Measurements from ENCODE around the gene TPD52L1.

The TPD52L1 gene

GRCh38 chr6:125201961-125202729 lies 48.6 kb downstream of the TPD52L1 start:
- TF ChIP-seq REST (IDR thresholded peaks at IDR 0.05; ENCODE audit: insufficient read depth in 1 of 2, low read depth in 2 of 2, low read length in 2 of 2) (no peak), FOXP2 (optimal IDR thresholded peaks at IDR 0.05; ENCODE audit: borderline replicate concordance, extremely low read depth, extremely low read length, insufficient read depth) (no peak), SIN3A (IDR thresholded peaks at IDR 0.05; ENCODE audit: borderline replicate concordance, insufficient read depth, low read length) (no peak), POLR2AphosphoS5 (IDR thresholded peaks at IDR 0.05; ENCODE audit: low read depth, low read length) (no peak), TAF1 (IDR thresholded peaks at IDR 0.05; ENCODE audit: borderline replicate concordance, insufficient read depth, low read length) (no peak)

DNA sequence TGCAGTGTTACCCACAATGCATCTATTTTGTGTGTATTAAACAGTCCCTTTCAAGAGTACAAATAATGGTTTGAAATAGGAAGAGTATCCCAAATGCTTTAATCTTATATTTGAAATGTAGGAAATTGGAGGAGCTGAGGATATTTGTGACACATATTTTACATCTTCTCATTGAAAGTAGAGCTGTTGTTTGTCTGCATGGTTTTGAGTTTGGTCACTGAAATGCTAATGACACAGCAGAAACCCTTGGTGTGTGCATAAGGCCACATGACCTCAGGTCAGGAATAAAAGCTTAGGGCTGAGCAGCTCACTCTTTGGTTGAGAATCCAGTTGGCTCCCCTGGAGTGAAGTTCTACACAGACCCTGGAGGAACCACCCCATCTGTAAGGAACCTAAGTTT lies 49.8 kb downstream of the TPD52L1 start:
- TF ChIP-seq FOXP2 (optimal IDR thresholded peaks at IDR 0.05; ENCODE audit: borderline replicate concordance, extremely low read depth, extremely low read length, insufficient read depth) (no peak), TAF1 (IDR thresholded peaks at IDR 0.05; ENCODE audit: borderline replicate concordance, insufficient read depth, low read length) (no peak)

DNA sequence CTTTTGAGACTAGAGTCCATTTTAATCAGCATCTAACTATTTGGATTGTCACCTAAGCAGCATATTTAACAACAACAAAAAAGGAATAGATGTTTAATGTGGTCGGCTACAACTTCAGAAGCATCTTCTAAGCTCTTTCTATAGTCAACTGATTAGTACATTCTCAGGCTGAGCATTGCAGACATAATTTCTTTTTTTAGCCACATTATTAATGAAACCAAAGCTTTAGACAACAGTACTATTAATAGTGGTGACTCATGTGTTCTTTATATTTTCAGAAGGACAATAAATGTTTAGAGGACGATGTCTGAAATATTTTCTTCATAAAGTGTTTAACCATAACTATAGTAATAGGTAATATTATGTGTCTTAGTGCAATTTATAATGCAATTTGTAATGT lies 52.4 kb downstream of the TPD52L1 start:
- no peak for TF ChIP-seq POLR2AphosphoS5 (IDR thresholded peaks at IDR 0.05; ENCODE audit: low read depth, low read length)
- no peak for TF ChIP-seq TAF1 (IDR thresholded peaks at IDR 0.05; ENCODE audit: borderline replicate concordance, insufficient read depth, low read length)
- no peak for TF ChIP-seq REST (IDR thresholded peaks at IDR 0.05; ENCODE audit: insufficient read depth in 1 of 2, low read depth in 2 of 2, low read length in 2 of 2)
- no peak for TF ChIP-seq SIN3A (IDR thresholded peaks at IDR 0.05; ENCODE audit: borderline replicate concordance, insufficient read depth, low read length)
- no peak for TF ChIP-seq FOXP2 (optimal IDR thresholded peaks at IDR 0.05; ENCODE audit: borderline replicate concordance, extremely low read depth, extremely low read length, insufficient read depth)

DNA sequence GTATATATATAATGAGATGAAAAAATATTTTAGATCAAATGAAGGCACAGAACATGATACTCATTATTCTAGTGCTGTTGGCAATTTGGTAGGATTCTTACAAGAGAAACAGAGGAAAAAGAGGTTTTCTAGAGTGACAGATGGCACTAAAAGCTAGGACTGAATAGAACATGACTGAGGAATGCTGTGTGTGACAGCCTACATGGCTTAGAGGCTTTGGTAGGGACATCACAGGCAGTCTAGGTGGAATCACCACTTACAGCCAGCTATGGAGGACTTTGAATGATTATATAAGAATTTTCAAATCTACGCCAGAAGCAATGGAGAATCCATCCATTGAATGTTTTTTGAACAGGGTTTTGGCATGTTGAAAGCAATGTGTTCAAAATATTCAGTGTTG lies 52.8 kb downstream of the TPD52L1 start:
- TF ChIP-seq FOXP2 (optimal IDR thresholded peaks at IDR 0.05; ENCODE audit: borderline replicate concordance, extremely low read depth, extremely low read length, insufficient read depth) (no peak), POLR2AphosphoS5 (IDR thresholded peaks at IDR 0.05; ENCODE audit: low read depth, low read length) (no peak), SIN3A (IDR thresholded peaks at IDR 0.05; ENCODE audit: borderline replicate concordance, insufficient read depth, low read length) (no peak), TAF1 (IDR thresholded peaks at IDR 0.05; ENCODE audit: borderline replicate concordance, insufficient read depth, low read length) (no peak), REST (IDR thresholded peaks at IDR 0.05; ENCODE audit: insufficient read depth in 1 of 2, low read depth in 2 of 2, low read length in 2 of 2) (no peak)

DNA sequence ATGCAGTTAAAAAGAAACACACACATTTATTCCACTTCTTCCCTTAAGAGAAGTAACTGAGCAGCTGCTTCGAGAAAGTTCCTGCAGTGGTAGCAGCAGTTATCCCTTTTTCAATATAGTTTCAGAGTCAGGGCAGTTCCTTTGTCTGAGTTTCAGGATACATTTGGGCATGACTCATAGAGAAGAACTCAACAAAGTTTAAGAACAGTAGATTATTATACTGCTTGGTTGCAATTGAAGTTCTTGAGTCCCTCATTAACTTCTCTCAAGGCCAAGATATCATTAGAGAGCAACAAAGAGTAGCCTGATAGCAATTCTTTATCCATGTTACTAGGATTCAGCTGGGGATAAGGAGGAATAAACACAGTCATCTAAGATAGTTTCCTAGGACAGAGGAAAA lies 54.4 kb downstream of the TPD52L1 start:
- no peak for TF ChIP-seq TAF1 (IDR thresholded peaks at IDR 0.05; ENCODE audit: borderline replicate concordance, insufficient read depth, low read length)

DNA sequence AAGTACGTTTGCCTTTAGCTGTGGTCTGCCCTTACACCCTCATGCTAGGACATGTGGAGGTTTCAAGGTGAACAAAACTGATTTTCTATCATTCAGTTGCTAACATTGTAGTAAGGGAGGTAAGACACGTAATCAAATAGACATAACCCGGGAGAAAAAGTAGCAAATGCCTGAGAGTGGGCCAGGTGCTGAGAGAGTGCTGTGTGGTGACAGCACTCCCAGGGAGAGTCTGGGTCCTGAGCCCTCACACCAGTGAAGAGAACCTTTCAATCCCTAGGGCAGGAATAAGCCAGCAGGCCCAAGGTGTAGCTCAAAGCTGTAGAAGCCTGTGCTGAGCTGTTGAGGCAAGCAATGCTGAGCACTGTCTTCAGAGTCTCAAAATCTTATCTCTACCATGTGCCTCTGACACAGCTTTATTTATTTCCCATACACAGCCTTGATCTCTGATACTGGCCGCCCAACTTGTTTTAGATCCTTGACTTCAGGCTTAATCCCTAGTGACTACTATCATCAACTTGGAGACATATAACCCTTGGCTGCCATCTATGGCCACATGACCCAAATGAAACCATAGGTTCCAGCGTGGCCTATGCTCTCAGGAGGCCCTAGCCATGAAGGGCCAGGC lies 55.2 kb downstream of the TPD52L1 start:
- TF ChIP-seq REST (IDR thresholded peaks at IDR 0.05; ENCODE audit: insufficient read depth in 1 of 2, low read depth in 2 of 2, low read length in 2 of 2) (no peak), SIN3A (IDR thresholded peaks at IDR 0.05; ENCODE audit: borderline replicate concordance, insufficient read depth, low read length) (no peak), TAF1 (IDR thresholded peaks at IDR 0.05; ENCODE audit: borderline replicate concordance, insufficient read depth, low read length) (no peak), POLR2AphosphoS5 (IDR thresholded peaks at IDR 0.05; ENCODE audit: low read depth, low read length) (no peak), FOXP2 (optimal IDR thresholded peaks at IDR 0.05; ENCODE audit: borderline replicate concordance, extremely low read depth, extremely low read length, insufficient read depth) (no peak)
